GM19193 (cell line): ENCODE results near the gene NEURL1B.

Experiments used
- POLR2A ChIP-seq: IDR thresholded peaks from 4 replicates; pipeline ENCODE4 v1.6.1; 2011; ENCODE audit not compliant: insufficient read depth, insufficient read length; ENCODE audit errors: extremely low read depth

The NEURL1B gene

DNA sequence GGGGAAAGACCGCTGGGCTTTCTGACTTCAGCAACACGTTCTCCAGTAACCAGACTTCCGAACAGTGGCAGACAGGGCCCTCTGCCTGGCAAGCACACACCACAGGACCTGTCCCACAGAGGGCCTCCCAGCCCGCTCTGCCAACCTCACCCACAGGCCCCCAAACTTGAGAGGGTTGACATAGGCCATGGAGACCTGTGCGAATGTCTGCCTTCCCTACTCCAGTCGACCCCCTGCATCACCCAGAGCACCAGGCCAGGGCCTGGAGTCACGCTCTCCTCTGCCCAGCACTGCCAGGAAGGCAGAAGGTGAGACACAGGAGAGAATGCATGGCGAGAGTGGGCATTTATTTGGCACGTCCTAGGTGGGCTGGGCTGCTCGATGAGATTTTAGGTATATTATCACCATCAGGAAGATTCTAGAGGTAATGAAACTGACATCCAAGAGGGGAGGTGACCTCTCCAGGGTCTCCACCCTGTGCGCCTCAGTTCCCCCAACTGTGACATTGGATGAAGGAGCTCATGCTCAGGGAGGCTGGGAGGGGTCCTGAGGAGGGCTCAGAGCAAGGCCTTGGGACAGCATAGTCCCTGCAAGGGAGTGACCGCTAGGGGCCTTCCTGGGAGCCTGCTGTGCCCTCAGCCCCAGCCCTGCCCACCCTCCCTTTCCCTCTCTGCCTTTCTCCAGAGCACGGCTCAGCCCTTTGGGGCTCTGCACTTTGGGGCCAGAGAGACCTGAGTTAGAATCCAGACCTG is 75.0 kb downstream of the NEURL1B start:
- TF ChIP-seq POLR2A, result no peak

GRCh38 chr5:172716796-172717313 is 75.8 kb downstream of the NEURL1B start:
- TF ChIP-seq POLR2A, result no peak

DNA sequence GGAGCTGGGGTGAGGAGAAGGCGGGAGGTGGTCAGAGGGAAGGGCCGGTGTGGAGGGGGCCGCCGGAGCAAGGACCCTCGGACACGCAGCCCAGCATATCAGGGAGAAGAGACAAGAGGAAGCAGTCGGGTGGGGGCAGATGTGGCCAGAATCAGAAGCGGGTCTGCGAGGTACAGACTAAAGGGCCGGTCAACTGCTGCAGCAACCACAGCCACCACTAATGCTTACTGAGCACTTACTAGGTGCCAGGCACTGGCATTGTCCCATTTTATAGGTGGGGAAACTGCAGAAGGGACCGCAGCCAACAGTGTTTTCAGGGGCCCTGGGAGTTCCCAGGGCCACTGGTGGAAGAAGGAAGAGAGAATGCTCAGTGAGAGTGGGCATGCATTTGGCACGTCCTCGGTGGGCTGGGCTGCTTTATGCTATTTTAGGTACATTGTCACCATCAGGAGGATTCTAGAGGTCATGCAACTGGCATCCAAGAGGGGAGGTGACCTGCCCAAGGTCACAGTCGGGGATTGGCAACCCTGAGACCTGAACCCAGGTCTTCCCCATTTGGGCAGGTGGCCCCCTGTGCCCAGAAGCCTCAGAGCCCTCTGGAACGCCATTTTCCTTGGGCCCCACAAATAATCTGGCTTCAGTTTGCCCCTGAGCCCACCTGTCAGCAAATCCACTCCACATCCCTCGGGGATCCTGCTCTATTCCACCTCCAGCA is 76.6 kb downstream of the NEURL1B start:
- no peak for TF ChIP-seq POLR2A

DNA sequence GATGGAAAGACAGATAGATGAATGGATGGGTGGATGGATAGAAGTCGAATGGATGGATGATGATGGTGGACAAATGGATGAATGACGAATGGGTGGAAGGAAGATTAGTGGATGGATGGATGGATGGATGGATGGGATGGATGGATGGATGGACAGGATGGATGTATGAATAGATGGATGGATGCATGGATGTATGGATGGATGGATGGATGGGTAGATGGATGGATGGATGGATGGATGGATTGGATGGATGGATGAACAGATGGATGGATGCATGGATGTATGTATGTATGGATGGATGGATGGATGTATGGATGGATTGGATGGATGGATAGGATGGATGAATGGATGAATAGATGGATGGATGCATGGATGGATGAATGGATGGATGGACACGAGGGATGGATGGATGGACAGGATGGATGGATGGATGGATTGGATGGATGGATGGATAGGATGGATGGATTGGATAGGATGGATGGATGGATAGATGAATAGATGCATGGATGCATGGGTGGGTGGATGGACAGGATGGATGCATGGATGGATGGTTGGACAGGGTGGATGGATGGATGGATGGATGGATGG is 77.6 kb downstream of the NEURL1B start:
- no peak for TF ChIP-seq POLR2A

- no peak for TF ChIP-seq POLR2A
Observed at GRCh38 chr5:172719211-172719610, 78.1 kb downstream of the NEURL1B start.

- no peak for TF ChIP-seq POLR2A
Observed at GRCh38 chr5:172720655-172721054, 79.6 kb downstream of the NEURL1B start.

DNA sequence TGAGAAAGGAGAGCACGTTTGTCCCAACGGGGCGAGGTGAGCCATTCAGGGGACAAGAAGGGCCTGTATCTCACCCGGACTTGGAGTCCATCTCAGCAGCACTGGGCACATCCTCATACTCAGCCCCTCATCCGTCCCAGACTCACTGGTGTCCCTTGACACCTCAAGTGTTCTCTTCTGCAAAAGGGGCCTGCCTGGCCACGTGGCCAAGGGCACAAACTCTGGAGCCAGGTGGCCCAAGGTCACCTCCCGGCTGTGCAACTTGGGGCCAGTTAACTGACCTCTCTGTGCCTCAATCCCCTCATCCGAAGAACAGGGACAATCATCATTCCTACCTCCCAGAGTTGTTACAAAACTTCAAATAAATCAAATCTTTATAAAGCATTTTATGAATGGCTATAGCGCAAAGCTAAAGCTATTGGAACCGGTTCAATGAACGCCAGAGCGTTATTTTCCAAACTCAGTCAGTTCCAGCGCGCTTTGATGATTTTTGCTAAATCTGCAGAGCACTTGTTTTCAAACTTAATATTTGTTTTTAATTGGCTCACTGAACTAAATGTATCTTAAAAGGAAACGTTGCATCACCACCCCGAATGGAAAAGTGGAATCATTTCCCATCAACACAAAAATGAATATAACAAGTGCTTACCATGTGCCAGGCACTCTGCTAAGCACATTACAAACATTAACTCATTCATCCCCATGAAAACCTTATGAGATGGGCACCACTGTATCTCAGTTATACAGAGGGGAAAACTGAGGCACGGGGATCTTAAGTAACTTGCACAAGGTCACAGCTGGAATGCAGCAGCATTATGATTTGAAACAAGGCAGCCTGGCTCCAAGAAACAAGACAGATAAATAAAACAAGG is 80.6 kb downstream of the NEURL1B start:
- no peak for TF ChIP-seq POLR2A

DNA sequence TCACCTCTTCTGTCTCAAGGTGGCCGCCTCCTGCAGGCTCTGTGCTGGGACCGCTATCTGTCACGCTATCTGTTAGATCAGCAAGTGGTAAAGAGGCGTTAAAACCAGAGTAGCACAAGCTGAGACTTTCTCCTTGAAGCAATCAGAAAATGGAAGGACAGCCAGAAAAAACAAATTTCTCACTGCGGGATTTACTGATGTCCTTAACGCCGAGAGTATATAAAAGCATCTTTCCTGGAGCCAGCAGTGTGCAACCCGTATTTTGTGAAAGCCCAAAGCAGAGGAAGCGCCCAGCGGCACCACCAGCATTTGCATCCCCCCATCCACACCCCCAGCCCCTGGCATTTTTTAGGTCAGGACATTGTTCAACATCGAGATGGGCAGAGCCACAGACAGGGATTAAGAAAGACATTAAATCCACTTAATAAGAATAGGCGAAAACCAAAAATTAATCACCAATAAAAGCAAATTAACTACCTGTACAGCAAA is 81.3 kb downstream of the NEURL1B start:
- TF ChIP-seq POLR2A, result no peak

GRCh38 chr5:172723508-172723907 is 82.4 kb downstream of the NEURL1B start:
- no peak for TF ChIP-seq POLR2A

DNA sequence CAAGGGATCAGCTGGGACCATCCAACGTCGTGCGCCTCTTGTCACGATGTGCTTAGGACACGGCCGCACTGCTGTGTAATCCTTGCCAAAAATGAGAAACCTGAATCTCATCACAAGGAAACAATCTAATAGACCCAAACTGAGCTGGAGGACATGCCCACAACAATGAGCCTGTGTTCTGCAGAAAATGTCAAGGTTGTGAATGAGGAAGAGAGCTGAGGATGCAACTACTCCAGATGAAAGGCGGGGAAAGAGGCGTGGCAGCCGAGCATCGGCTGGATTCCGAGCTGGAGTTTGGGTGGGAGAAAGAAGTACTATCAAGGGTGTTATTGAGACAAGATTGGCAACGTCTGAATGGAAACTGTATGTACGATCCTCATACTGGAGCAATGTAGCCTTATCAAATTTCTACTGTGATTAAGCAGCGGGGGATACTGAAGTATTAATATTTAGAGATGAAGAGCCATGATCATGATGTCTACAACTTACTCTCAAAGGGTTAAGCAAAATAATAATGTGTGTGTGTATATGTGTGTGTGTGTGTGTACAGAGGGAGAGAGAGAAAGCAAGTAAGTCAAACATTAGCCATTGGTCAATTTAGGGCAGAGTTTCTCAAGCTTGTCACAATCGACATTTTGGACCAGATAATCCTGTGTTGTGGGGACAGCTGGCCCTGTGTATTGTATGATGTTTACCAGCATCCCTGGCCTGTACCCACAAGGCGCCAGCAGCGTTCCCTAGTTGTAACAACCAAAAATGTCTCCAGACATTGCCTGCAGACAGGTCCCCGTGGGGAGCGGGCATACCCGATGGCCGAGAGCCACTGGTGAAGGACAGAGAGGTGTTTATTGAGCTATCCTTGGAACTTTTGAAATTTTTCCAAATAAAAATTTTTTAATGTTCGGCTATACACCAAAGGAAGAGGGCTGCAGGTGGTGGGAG is 83.5 kb downstream of the NEURL1B start:
- no peak for TF ChIP-seq POLR2A

DNA sequence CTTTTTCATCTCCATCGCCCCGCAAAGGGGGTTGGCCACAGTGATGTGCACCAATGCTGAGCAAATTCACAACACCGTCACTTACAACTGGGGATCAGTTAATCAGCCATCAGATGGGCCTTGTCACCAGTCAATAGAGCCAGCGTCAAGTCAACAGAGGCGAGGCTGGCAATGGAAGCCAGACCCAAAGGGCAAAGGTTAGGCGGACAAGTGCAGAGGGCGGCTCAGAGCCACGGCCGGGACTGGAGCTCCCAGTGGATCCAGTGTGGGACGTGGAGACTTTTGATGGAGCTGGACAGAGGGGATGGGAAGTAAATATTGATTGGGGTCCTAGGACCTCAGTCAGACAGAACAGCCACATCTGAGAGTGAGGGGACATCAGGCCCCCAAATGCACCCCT is 84.2 kb downstream of the NEURL1B start:
- no peak for TF ChIP-seq POLR2A

DNA sequence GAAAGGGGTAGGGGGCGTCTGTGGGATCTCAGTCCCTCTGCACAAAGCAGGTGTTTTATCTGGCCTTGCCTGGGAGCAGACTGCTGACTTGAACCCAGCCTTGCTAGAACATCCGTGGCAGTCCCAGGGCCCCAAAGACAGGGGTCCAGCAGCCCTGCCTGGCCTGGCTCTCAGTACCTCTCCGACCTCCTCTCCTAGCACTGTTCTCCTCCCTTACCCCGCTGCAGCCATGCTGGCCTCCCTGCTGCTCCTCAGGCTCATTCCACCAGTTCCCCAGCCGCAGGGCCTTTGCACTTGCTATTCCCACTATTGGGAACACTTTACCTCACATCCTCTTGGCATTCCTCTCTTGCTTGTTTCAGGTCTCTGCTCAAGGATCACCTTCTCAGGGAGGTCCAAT is 84.7 kb downstream of the NEURL1B start:
- TF ChIP-seq POLR2A, result no peak

DNA sequence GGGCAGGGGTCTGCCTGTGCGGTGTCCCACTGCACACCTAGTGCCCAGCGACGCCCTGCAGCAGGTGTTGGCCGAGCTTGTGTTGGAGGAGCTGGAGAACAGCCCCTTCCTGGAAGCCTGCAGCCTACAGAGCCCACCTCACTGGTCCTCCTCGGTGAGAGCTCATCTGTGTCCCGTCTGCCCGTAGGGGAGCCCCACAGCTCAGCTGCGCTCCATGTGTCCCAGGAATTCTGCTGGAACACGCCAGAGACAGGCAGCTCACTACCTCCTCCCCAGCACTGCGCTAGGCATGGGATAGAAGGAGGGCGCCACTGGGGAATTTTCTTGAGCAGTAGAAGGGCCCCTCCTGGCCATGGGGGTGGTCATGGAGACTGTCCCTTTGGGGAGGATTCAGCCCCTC is 85.9 kb downstream of the NEURL1B start:
- no peak for TF ChIP-seq POLR2A
